ENCODE results near the gene ARL4C. TPM values are rescaled to one million over a fixed set of nuclear protein-coding genes. Genes with fewer than 3 reads are reported as not detected.

Gene ARL4C
- total RNA-seq, 1 donor from 2014 or later, result 20.7 TPM

DNA sequence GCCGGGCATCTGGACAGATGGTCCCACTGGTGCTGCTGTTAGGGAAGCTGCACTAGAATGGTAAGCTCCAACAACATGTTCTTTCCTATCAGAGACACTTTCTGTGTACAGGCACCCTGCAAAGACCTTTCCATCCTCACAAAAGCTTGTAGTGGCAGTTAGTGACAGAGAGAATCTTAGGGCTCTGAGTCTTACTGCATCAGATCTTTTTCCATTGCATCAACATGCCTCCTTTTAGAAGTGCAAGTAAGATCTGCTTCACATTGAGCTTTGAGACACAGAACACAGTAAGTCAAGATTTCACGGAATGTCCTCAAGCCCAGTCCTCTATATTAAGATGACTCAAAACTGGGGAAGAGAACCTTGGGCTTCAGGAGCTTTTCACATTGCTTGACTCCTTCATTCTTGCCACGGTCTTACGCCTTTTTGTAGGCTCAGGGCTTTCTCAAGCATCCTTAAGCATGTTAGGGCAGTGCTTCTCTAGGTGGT lies 52.6 kb downstream of the ARL4C start:
- Mint-ChIP-seq H3K27me3 (ENCODE audit: low read depth) (no peaks in the 10 kb centered on the region), H3K4me1 (peaks cover 30% of the 10 kb centered on the region), H3K36me3 (no peaks in the 10 kb centered on the region), H3K9me3 (no peaks in the 10 kb centered on the region), H3K27ac (no peak overlapping the region), H3K4me3 (no peak overlapping the region)
- DNase-seq (ENCODE audit: low spot score in 2 of 2, unreplicated experiment in 2 of 2), result no peak
- TF ChIP-seq CTCF (IDR thresholded peaks at IDR 0.05; ENCODE audit: unreplicated experiment), result no peak

Data from mesothelial cell of epicardium (in vitro differentiated cells).